IPS-NIHi7 (cell line): ENCODE data around the gene IRF5.

Experiments
- DNase-seq: peaks from one replicate; pipeline ENCODE4 v3.0.0; 2012; ENCODE audit warnings: mixed read lengths; ENCODE audit errors: extremely low spot score

IRF5 gene

GRCh38 chr7:128920913-128921582 is 16.7 kb upstream of the IRF5 start:
- peak; percentile 5 for DNase-seq

GRCh38 chr7:128921866-128922440 is 15.8 kb upstream of the IRF5 start:
- peak; percentile 19 for DNase-seq

- peak; percentile 11 for DNase-seq
These were observed 15.0 kb upstream of the IRF5 start for GRCh38 chr7:128922496-128923410.

- peak; percentile 7 for DNase-seq
These were observed 14.3 kb upstream of the IRF5 start for GRCh38 chr7:128923411-128923800.

- no peak for DNase-seq
These were observed 12.8 kb upstream of the IRF5 start for GRCh38 chr7:128924707-128925588.

- no peak for DNase-seq
These were observed 9.4 kb upstream of the IRF5 start for GRCh38 chr7:128928159-128928813.

- no peak for DNase-seq
These were observed 8.6 kb upstream of the IRF5 start for GRCh38 chr7:128928882-128929788.

GRCh38 chr7:128931190-128931798 is 6.4 kb upstream of the IRF5 start:
- no peak for DNase-seq

GRCh38 chr7:128931965-128932861 is 5.5 kb upstream of the IRF5 start:
- no peak for DNase-seq

GRCh38 chr7:128932862-128933179 is 4.9 kb upstream of the IRF5 start:
- DNase-seq, result no peak

GRCh38 chr7:128933180-128933891 is 4.4 kb upstream of the IRF5 start:
- DNase-seq, result no peak

GRCh38 chr7:128934361-128935341 is 3.1 kb upstream of the IRF5 start:
- DNase-seq, result no peak

- no peak for DNase-seq
These were observed 2.4 kb upstream of the IRF5 start for GRCh38 chr7:128935342-128935730.

GRCh38 chr7:128936798-128937197 is 929 bp upstream of the IRF5 start:
- no peak for DNase-seq

GRCh38 chr7:128937271-128937646 is 468 bp upstream of the IRF5 start:
- DNase-seq, result no peak

- no peak for DNase-seq
These were observed 882 bp downstream of the IRF5 start for GRCh38 chr7:128938544-128939074.
